Measurements from ENCODE around the gene TFCP2L1.

- no peak for TF ChIP-seq GATA2 (IDR thresholded peaks at IDR 0.05; ENCODE audit: low read depth, low read length)
- no peak for TF ChIP-seq GATA3 (IDR thresholded peaks at IDR 0.05; ENCODE audit: low read depth, low read length)
These were observed 70.7 kb downstream of the TFCP2L1 start for GRCh38 chr2:121214296-121214695.
